IPS-NIHi11 (cell line): Measurements from ENCODE around the gene LTK.

Experiments used
- DNase-seq: peaks from one replicate; pipeline ENCODE4 v3.0.0; 2012; ENCODE audit warnings: mixed read lengths, low spot score

The LTK gene

GRCh38 chr15:41530363-41530956 lies 16.8 kb upstream of the LTK start:
- no peak for DNase-seq

- DNase-seq, result no peak
Measured at GRCh38 chr15:41523097-41523496, 9.5 kb upstream of the LTK start.

GRCh38 chr15:41521614-41522013 lies 8.0 kb upstream of the LTK start:
- no peak for DNase-seq

GRCh38 chr15:41520636-41521035 lies 7.0 kb upstream of the LTK start:
- no peak for DNase-seq

GRCh38 chr15:41517895-41518449 lies 4.3 kb upstream of the LTK start:
- DNase-seq, result no peak

GRCh38 chr15:41512940-41513505 lies 604 bp downstream of the LTK start:
- peak; percentile 22 for DNase-seq

GRCh38 chr15:41512512-41512939 lies 1.1 kb downstream of the LTK start:
- DNase-seq, result no peak

GRCh38 chr15:41511899-41512369 lies 1.7 kb downstream of the LTK start:
- peak; percentile 49 for DNase-seq

GRCh38 chr15:41511331-41511898 lies 2.2 kb downstream of the LTK start:
- DNase-seq, result peak; percentile 73

- no peak for DNase-seq
Measured at GRCh38 chr15:41510728-41511127, 2.9 kb downstream of the LTK start.

GRCh38 chr15:41507820-41508290 lies 5.8 kb downstream of the LTK start:
- peak; percentile 63 for DNase-seq

GRCh38 chr15:41506796-41507341 lies 6.8 kb downstream of the LTK start:
- DNase-seq, result peak; percentile 44

- DNase-seq, result no peak
Measured at GRCh38 chr15:41505776-41506175, 7.9 kb downstream of the LTK start.

- no peak for DNase-seq
Measured at GRCh38 chr15:41504751-41505492, 8.7 kb downstream of the LTK start.

- no peak for DNase-seq
Measured at GRCh38 chr15:41503669-41504010, 10.0 kb downstream of the LTK start.

GRCh38 chr15:41502795-41503668 lies 10.6 kb downstream of the LTK start:
- DNase-seq, result peak; percentile 72

- DNase-seq, result peak; percentile 48
Measured at GRCh38 chr15:41501931-41502794, 11.5 kb downstream of the LTK start.

GRCh38 chr15:41501191-41501917 lies 12.3 kb downstream of the LTK start:
- DNase-seq, result peak; percentile 52

- DNase-seq, result no peak
Measured at GRCh38 chr15:41499109-41499851, 14.3 kb downstream of the LTK start.
